Neural cell (in vitro differentiated cells): Measurements from ENCODE around the gene ZMYM2. TPM values are rescaled to one million over a fixed set of nuclear protein-coding genes. Genes with fewer than 3 reads are reported as not detected.

Source experiments
- H2AFZ ChIP-seq: fragments of 200-600, 300-800 bp; sonication (generic), shearing (Covaris generic); 2 replicates; pipeline ENCODE4 v1.6.0; 2014; ENCODE audit warnings: low read depth, mild to moderate bottlenecking, antibody characterized with exemption, low read length, moderate library complexity
- H3F3A ChIP-seq: fragments of 200-600 bp; shearing (Covaris generic); 2 replicates; pipeline ENCODE4 v1.6.1; 2016; ENCODE audit warnings: mild to moderate bottlenecking, moderate library complexity, mixed read lengths, antibody characterized with exemption, low read length; ENCODE audit not compliant: insufficient read depth, poor library complexity, severe bottlenecking
- H3K27ac ChIP-seq: fragments of 200-600, 300-800 bp; sonication (generic), shearing (Covaris generic); 2 replicates; pipeline ENCODE4 v1.5.1; 2014; ENCODE audit warnings: mild to moderate bottlenecking, low read length, moderate library complexity
- H3K27me3 ChIP-seq: fragments of 300-800, 200-600 bp; sonication (generic), shearing (Covaris generic); 2 replicates; pipeline ENCODE4 v1.6.0; 2014; ENCODE audit warnings: mild to moderate bottlenecking, low read depth, low read length, moderate library complexity; ENCODE audit not compliant: insufficient read depth
- H3K36me3 ChIP-seq: fragments of 300-800, 200-600 bp; sonication (generic), shearing (Covaris generic); 2 replicates; pipeline ENCODE4 v1.5.1; 2014; ENCODE audit warnings: mild to moderate bottlenecking, antibody characterized with exemption, low read length, moderate library complexity; ENCODE audit not compliant: insufficient read depth
- H3K4me2 ChIP-seq: fragments of 300-800, 200-600 bp; sonication (generic), shearing (Covaris generic); 2 replicates; pipeline ENCODE4 v1.6.0; 2014; ENCODE audit warnings: mild to moderate bottlenecking, low read length
- H3K4me3 ChIP-seq: fragments of 300-800, 200-600 bp; sonication (generic), shearing (Covaris generic); 2 replicates; pipeline ENCODE4 v1.5.1; 2014; ENCODE audit warnings: mild to moderate bottlenecking, low read length, moderate library complexity
- H3K79me2 ChIP-seq: fragments of 200-600 bp; shearing (Covaris generic); replicated peaks from 2 replicates; pipeline ENCODE4 v1.6.0; 2014; ENCODE audit warnings: mild to moderate bottlenecking, low read length, moderate library complexity; ENCODE audit not compliant: insufficient read depth
- H3K9ac ChIP-seq: fragments of 300-800, 200-600 bp; sonication (generic), shearing (Covaris generic); 2 replicates; pipeline ENCODE4 v1.6.1; 2016; ENCODE audit warnings: mild to moderate bottlenecking, low read length, mixed read lengths
- H3K9me2 ChIP-seq: fragments of 200-600 bp; shearing (Covaris generic); 2 replicates; pipeline ENCODE4 v1.6.1; 2016; ENCODE audit warnings: mild to moderate bottlenecking, low read length, mixed read lengths; ENCODE audit not compliant: insufficient read depth
- H3K9me3 ChIP-seq: fragments of 200-600, 300-800 bp; sonication (generic), shearing (Covaris generic); 2 replicates; pipeline ENCODE4 v1.6.1; 2016; ENCODE audit warnings: mild to moderate bottlenecking, mixed run types, low read length, moderate library complexity, mixed read lengths
- H4K20me1 ChIP-seq: fragments of 200-600 bp; shearing (Covaris generic); 2 replicates; pipeline ENCODE4 v1.6.1; 2016; ENCODE audit warnings: mild to moderate bottlenecking, mixed run types; ENCODE audit not compliant: insufficient read depth
- CTCF ChIP-seq: fragments of 450-650 bp; IDR thresholded peaks from 2 replicates; pipeline ENCODE4 v1.5.1; 2014; ENCODE audit warnings: antibody characterized with exemption, mild to moderate bottlenecking, moderate library complexity; ENCODE audit not compliant: poor library complexity, severe bottlenecking
- EP300 ChIP-seq: fragments of 450-650 bp; conservative IDR thresholded peaks from 2 replicates; pipeline ENCODE4 v1.6.1; 2014; ENCODE audit warnings: antibody characterized with exemption, mild to moderate bottlenecking, moderate library complexity; ENCODE audit not compliant: poor library complexity, severe bottlenecking
- EZH2 ChIP-seq: fragments of 200-600, 300-800 bp; shearing (Covaris generic), sonication (generic); IDR thresholded peaks from 2 replicates; pipeline ENCODE4 v1.6.1; 2014; ENCODE audit warnings: antibody characterized with exemption, low read length, borderline replicate concordance, mild to moderate bottlenecking; ENCODE audit not compliant: insufficient read depth, poor library complexity, severe bottlenecking
- MXI1 ChIP-seq: fragments of 450-650 bp; conservative IDR thresholded peaks from 2 replicates; pipeline ENCODE4 v1.6.1; 2014; ENCODE audit warnings: antibody characterized with exemption, mild to moderate bottlenecking; ENCODE audit not compliant: poor library complexity, severe bottlenecking
- POLR2AphosphoS5 ChIP-seq: IDR thresholded peaks from 2 replicates; pipeline ENCODE4 v1.6.1; 2012
- RAD21 ChIP-seq: fragments of 450-650 bp; conservative IDR thresholded peaks from 2 replicates; pipeline ENCODE4 v1.6.1; 2014; ENCODE audit warnings: antibody characterized with exemption, mild to moderate bottlenecking, moderate library complexity
- SMC3 ChIP-seq: fragments of 450-650 bp; conservative IDR thresholded peaks from 2 replicates; pipeline ENCODE4 v1.6.1; 2014; ENCODE audit warnings: antibody characterized with exemption, mild to moderate bottlenecking, moderate library complexity; ENCODE audit not compliant: poor library complexity
- TAF1 ChIP-seq: IDR thresholded peaks from 2 replicates; pipeline ENCODE4 v1.6.1; 2012; ENCODE audit warnings: low read depth
- polyA plus RNA-seq: library from polyadenylated mRNA; depleted of rRNA; stranded (reverse); fragments of >200 nt; gene quantifications from 2 replicates; pipeline ENCODE4 v1.2.3, GENCODE V29; 2014
- TF ChIP-seq, protein P1 (sequence below): IDR thresholded peaks from 2 replicates; pipeline ENCODE4 v1.6.1; 2012; ENCODE audit warnings: borderline replicate concordance

The ZMYM2 gene
- polyA plus RNA-seq, 1 donor from 2014 or later: 92.2 TPM

DNA sequence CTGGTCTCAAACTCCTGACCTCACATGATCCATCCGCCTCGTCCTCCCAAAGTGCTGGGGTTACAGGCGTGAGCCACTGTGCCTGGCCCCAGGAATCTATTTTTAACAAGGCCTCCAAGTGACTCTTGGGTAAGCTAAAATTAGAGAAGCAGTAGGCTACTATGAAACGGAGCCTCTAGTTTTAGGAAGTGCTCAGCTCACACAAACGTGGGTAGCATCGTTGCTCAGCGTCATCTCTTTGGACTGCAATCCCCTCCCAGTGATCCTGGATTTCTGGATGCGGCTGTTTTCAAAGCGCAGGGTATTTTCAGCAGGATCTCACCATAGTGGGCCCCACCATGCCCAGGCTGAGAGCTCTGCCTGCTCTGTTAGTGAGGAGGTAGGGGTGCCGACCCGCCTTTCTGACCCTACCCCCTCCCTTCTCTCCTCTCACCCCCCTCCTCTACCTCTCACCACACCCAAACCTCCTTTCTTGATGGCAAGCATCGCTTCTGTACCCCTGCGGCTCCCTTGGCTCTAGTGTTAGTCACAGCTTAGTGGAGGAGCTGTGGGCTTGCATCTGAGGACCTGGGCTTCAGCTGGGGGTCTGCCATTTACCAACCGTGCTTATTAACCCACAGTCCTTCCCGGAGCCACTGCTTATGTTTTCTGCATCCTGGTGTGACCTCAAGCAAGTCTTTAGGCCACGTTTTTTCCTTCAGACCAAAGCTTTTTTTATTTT, 168.2 kb downstream of the ZMYM2 start:
- Histone ChIP-seq H3K4me3 (no peak overlapping the region), H3F3A (no peaks in the 10 kb centered on the region), H3K9me3 (no peaks in the 10 kb centered on the region), H3K9ac (no peak overlapping the region), H3K27me3 (peaks cover 36% of the 10 kb centered on the region), H3K4me2 (no peak overlapping the region), H3K9me2 (no peaks in the 10 kb centered on the region), H3K27ac (no peak overlapping the region), H4K20me1 (no peaks in the 10 kb centered on the region), H3K36me3 (no peaks in the 10 kb centered on the region), H2AFZ (no peak overlapping the region), H3K79me2 (no peaks in the 10 kb centered on the region)
- no peak for TF ChIP-seq MXI1
- TF ChIP-seq EZH2: no peak
- no peak for TF ChIP-seq CTCF
- TF ChIP-seq EP300: no peak
- TF ChIP-seq, protein P1, sequence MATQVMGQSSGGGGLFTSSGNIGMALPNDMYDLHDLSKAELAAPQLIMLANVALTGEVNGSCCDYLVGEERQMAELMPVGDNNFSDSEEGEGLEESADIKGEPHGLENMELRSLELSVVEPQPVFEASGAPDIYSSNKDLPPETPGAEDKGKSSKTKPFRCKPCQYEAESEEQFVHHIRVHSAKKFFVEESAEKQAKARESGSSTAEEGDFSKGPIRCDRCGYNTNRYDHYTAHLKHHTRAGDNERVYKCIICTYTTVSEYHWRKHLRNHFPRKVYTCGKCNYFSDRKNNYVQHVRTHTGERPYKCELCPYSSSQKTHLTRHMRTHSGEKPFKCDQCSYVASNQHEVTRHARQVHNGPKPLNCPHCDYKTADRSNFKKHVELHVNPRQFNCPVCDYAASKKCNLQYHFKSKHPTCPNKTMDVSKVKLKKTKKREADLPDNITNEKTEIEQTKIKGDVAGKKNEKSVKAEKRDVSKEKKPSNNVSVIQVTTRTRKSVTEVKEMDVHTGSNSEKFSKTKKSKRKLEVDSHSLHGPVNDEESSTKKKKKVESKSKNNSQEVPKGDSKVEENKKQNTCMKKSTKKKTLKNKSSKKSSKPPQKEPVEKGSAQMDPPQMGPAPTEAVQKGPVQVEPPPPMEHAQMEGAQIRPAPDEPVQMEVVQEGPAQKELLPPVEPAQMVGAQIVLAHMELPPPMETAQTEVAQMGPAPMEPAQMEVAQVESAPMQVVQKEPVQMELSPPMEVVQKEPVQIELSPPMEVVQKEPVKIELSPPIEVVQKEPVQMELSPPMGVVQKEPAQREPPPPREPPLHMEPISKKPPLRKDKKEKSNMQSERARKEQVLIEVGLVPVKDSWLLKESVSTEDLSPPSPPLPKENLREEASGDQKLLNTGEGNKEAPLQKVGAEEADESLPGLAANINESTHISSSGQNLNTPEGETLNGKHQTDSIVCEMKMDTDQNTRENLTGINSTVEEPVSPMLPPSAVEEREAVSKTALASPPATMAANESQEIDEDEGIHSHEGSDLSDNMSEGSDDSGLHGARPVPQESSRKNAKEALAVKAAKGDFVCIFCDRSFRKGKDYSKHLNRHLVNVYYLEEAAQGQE: no peak
- no peak for TF ChIP-seq RAD21
- no peak for TF ChIP-seq POLR2AphosphoS5
- no peak for TF ChIP-seq TAF1
- no peak for TF ChIP-seq SMC3

DNA sequence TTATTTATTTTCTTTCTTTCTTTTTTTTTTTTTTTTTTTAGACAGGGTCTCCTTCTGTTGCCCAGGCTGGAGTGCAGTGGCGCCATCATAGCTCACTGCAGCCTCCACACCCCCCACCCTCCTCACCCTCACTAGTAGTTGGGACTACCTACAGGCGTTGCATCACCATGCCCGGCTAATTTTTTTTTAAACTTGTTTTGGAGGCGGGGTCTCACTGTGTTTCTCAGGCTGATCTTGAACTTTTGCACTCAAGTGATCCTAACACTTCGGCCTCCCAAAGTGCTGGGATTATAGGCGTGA, 168.7 kb downstream of the ZMYM2 start:
- H3K4me2 ChIP-seq: no peak overlapping the region
- H3K27me3 ChIP-seq: peaks cover 36% of the 10 kb centered on the region
- no peaks in the 10 kb centered on the region for H3K9me3 ChIP-seq
- no peak overlapping the region for H3K9ac ChIP-seq
- H3K36me3 ChIP-seq: no peaks in the 10 kb centered on the region
- no peak overlapping the region for H3K4me3 ChIP-seq
- H2AFZ ChIP-seq: no peak overlapping the region
- no peaks in the 10 kb centered on the region for H3K9me2 ChIP-seq
- H3K79me2 ChIP-seq: no peaks in the 10 kb centered on the region
- no peaks in the 10 kb centered on the region for H4K20me1 ChIP-seq
- H3K27ac ChIP-seq: no peak overlapping the region
- H3F3A ChIP-seq: no peaks in the 10 kb centered on the region
- no peak for TF ChIP-seq EP300
